Coronary artery (tissue), 2 donors: ENCODE measurements around the gene PTGDS.

ENCODE experiments used
- DNase-seq: peaks from one replicate; pipeline ENCODE4 v3.0.0-alpha.2; 2017; ENCODE audit warnings: low spot score
- H3K27ac ChIP-seq, 2 donors: fragments of 200-600 bp; sonication (generic); one replicate each; pipeline ENCODE4 v1.5.1; 2016 to 2019
- H3K4me3 ChIP-seq: fragments of 200-600 bp; sonication (generic); 2 replicates; pipeline ENCODE4 v1.5.1; 2016; ENCODE audit warnings: mild to moderate bottlenecking, moderate library complexity
- TF ChIP-seq, protein P1 (sequence below): fragments of 200-600 bp; sonication (generic); IDR thresholded peaks from one replicate; pipeline ENCODE4 v1.5.1; 2019; ENCODE audit warnings: antibody characterized with exemption

The PTGDS gene

DNA sequence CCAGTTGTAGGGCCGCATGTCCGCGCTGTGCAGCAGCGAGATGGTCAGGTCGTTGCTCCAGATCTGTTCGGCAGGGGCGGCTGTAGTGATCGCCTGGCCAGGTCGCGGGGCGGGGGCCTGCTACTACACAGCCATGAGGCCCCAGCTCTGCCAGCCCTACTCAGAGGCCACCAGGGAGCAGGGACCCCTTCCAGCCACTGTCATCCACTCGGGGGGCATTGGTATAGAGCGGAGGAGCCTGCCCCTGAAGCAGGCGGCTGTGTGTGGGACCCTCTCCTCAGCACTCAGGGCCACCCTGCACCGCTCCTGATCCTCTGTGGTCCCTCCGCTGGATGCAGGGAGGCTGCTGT lies 34.4 kb upstream of the PTGDS start:
- TF ChIP-seq, protein P1, sequence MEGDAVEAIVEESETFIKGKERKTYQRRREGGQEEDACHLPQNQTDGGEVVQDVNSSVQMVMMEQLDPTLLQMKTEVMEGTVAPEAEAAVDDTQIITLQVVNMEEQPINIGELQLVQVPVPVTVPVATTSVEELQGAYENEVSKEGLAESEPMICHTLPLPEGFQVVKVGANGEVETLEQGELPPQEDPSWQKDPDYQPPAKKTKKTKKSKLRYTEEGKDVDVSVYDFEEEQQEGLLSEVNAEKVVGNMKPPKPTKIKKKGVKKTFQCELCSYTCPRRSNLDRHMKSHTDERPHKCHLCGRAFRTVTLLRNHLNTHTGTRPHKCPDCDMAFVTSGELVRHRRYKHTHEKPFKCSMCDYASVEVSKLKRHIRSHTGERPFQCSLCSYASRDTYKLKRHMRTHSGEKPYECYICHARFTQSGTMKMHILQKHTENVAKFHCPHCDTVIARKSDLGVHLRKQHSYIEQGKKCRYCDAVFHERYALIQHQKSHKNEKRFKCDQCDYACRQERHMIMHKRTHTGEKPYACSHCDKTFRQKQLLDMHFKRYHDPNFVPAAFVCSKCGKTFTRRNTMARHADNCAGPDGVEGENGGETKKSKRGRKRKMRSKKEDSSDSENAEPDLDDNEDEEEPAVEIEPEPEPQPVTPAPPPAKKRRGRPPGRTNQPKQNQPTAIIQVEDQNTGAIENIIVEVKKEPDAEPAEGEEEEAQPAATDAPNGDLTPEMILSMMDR, result no peak
- Histone ChIP-seq H3K27ac (no peak overlapping the region), H3K4me3 (peak overlapping the region; percentile 90)
- DNase-seq, result no peak

DNA sequence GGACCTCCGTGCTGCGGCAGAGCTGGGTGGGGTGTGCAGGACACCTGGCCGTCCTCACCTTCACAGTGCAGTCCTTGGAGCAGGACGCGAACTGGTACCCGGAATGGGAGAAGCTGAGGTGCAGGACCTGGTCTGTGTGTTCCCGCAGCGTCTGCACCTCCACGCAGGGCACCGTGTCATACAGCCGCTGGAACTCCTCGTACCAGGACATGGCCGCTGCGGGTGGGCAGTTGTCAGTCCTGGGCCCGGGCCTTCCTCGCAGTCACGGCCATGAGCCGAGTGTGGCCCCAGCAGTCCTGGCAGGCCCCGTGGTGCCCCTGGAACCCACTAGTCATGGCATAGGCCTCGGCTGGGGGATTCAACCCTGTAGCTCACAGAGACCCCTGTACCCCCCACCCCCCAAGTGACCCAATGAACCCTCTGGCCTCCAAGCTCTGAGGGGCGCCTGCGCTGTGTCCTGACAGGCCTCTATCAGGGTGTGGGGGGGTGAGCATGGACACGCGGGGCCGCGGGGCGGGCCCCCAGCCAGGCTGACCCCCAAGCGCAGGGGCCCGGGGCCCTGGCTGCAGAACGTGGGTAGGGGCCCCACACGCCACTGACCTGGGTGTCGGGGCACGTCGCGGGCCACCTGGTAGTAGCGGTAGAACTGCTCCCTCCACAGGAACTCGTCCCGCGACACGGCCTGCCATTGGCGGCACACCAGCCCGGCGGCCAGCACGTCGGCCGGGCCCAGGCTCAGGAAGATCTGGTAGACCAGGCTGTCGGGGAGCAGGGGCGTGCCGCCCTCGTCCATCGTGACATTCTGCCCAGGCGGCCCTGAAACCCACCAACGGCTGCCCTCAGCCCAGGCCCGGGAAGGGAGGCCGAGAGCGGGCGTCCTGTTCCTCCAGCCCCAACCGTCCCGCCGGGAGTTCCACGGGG lies 33.8 kb upstream of the PTGDS start:
- TF ChIP-seq, protein P1, result no peak
- no peak for DNase-seq
- H3K4me3 ChIP-seq, result peak overlapping the region; percentile 90
- H3K27ac ChIP-seq, result peak overlapping the region; percentile 84 to 89

DNA sequence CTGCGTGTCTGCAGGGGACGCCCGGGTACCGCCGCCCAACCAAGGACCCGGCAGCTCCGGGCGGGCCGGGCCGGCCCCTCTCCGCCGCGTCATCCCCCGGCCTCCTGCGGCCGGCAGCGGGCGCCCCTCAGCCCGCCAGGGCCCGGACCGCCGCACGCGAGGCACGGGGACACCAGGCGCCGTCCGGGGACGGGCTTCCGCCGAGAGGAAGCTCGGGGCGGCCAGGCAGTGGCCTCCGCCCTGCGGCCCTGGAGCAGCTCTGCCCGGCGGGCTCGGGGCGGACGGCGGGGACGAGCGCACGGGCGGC lies 33.1 kb upstream of the PTGDS start:
- TF ChIP-seq, protein P1, result no peak
- DNase-seq, result no peak
- Histone ChIP-seq H3K4me3 (peak overlapping the region; percentile 90), H3K27ac (peak overlapping the region; percentile 84 to 89)

DNA sequence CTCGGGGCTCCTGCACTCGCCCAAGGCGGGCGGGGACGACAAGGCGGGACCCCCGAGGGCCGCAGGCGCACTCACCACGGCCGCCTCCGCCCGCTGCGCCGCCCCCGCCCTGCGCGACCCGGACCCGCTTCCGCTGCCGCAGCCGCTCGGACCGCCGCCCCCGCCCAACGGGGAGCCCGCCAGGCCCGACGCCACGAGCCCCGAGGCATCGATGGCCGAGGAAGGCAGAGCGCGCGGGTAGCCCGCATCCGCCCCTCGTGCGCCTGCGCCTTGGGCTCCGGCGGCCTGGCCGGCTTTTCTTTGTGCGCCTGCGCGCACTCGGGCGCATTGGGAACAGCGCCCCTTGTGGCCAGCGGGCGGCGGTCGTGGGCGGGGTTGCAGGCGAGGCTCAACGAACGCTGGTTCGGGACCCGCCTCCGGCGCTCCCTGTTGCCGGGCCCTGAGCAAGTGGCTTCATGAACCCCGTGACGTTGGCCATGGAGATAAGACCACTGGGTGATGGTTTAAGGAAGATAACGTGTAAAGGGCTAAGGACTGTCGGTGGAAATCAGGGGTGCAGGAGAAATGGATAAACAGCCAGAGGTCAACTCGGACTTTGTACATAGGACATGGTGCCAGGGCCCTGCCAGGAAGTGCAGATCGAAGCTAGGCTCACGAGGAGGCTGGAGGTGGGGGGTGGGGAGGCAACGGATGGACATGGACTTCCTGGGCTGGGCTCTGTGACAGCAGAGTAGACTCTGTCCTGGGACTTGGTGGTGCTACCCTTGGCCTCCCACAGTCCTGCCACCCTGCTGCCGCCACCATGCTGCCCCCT lies 32.6 kb upstream of the PTGDS start, which contains the start of the genes C8G and FBXW5:
TSS of gene C8G (plus strand) at position 725 of the 814 bp plus-strand sequence. CDS start at position 803, 78 bp downstream.
TSS of gene FBXW5 (minus strand) at position 220 of the 814 bp plus-strand sequence. CDS start 655 bp downstream, outside the sequence.
- Histone ChIP-seq H3K27ac (peak within 1 kb of the TSS; percentile 84 to 89), H3K4me3 (peak within 1 kb of the TSS; percentile 90)
- TF ChIP-seq, protein P1, result peak; percentile 94
- DNase-seq, result peak; percentile 95

DNA sequence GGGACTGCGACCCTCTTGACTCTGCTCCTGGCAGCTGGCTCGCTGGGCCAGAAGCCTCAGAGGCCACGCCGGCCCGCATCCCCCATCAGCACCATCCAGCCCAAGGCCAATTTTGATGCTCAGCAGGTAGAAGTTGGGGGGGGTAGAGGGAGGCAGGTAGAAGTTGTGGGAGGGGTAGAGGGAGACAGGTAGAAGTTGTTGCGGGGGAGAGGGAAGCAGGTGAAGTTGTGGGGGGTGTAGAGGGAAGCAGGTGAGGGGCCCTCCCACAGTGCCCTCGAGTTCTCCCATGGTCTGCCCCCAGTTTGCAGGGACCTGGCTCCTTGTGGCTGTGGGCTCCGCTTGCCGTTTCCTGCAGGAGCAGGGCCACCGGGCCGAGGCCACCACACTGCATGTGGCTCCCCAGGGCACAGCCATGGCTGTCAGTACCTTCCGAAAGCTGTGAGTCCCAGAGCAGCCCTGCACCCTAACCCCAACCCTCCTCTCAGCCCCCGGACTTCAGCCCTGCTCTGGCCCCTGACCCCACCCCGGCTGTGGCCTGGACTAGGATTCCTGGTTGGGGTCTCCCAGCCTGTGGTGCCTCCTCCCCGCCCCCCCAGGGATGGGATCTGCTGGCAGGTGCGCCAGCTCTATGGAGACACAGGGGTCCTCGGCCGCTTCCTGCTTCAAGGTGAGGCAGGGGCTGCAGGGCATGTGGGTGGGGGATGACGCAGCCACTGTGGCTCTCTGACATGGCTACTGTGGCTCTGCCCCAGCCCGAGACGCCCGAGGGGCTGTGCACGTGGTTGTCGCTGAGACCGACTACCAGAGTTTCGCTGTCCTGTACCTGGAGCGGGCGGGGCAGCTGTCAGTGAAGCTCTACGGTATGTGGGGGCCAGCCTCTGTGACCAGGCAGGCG lies 31.7 kb upstream of the PTGDS start:
- TF ChIP-seq, protein P1, result no peak
- Histone ChIP-seq H3K4me3 (no peak overlapping the region), H3K27ac (no peak overlapping the region)
- DNase-seq, result no peak

DNA sequence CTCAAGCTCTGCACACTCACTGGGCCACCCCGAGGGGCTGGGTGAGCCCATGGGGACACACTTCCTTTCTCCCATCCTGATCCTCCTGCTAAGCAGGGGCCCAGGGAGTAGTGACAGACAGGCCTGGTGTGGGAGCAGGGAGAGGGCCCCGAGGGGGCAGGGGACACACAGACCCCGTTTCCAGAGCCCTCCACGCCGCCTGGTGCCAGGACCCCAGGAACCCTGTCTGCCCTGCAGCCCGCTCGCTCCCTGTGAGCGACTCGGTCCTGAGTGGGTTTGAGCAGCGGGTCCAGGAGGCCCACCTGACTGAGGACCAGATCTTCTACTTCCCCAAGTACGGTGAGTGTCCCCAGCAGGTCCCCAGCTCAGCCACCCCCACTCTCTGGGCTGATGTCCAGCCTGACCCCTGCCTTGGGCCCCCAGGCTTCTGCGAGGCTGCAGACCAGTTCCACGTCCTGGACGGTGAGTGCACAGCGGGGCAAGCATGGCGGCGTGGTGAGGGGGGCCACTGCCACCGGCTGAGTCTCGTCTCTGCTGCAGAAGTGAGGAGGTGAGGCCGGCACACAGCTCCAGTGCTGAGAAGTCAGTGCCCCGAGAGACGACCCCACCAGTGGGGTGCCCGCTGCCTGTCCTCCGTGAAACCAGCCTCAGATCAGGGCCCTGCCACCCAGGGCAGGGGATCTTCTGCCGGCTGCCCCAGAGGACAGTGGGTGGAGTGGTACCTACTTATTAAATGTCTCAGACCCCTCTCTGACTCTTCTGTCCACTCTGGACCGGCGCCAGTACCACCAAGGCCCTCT lies 30.9 kb upstream of the PTGDS start:
- no peak overlapping the region for H3K4me3 ChIP-seq
- H3K27ac ChIP-seq, result peak overlapping the region in 1 of 2 donors; percentile 51
- TF ChIP-seq, protein P1, result no peak
- DNase-seq, result no peak
